Keratinocyte (primary cell): Measurements from ENCODE around the gene MCF2L2. TPM values are rescaled to one million over a fixed set of nuclear protein-coding genes. Genes with fewer than 3 reads are reported as not detected.

Experiments used
- DNase-seq: peaks from one replicate; pipeline ENCODE4 v3.0.0-alpha.2; 2011; ENCODE audit warnings: low read depth, missing footprints, low spot score
- FAIRE-seq: peaks from 2 replicates; lab custom pipeline; 2011; peaks lifted over from hg19 to GRCh38; lab: Jason Lieb, UNC
- H2AFZ ChIP-seq: 2 replicates; pipeline ENCODE4 v1.6.0; 2012; ENCODE audit warnings: low read length, control low read depth, inconsistent platforms; ENCODE audit not compliant: control insufficient read depth
- H3K27ac ChIP-seq: 2 replicates; pipeline ENCODE4 v1.5.1; 2011; ENCODE audit warnings: low read length; ENCODE audit not compliant: control insufficient read depth, insufficient read depth
- H3K27me3 ChIP-seq: 3 replicates; pipeline ENCODE4 v1.6.0; 2011; ENCODE audit warnings: low read length; ENCODE audit not compliant: control insufficient read depth, insufficient read depth; ENCODE audit errors: extremely low read depth
- H3K36me3 ChIP-seq, 2 experiments: 2 replicates in 1 of 2; 3 replicates in 1 of 2; pipeline ENCODE4 v1.5.1; 2011; ENCODE audit warnings: low read length in 2 of 2, mild to moderate bottlenecking in 1 of 2; ENCODE audit not compliant: control insufficient read depth in 2 of 2, insufficient read depth in 2 of 2; ENCODE audit errors: extremely low read depth in 1 of 2
- H3K4me1 ChIP-seq: 3 replicates; pipeline ENCODE4 v1.5.1; 2011; ENCODE audit warnings: low read length; ENCODE audit not compliant: control insufficient read depth, insufficient read depth; ENCODE audit errors: extremely low read depth
- H3K4me2 ChIP-seq: 3 replicates; pipeline ENCODE4 v1.6.0; 2011; ENCODE audit warnings: low read depth, low read length; ENCODE audit not compliant: control insufficient read depth, insufficient read depth; ENCODE audit errors: extremely low read depth
- H3K4me3 ChIP-seq, 3 experiments: fragments of 200-600 bp in 1 of 3; sonication (generic) in 1 of 3; 2 replicates in 2 of 3; 3 replicates in 1 of 3; pipeline ENCODE4 v1.5.1; 2011 to 2016; ENCODE audit warnings: low read length in 3 of 3, mild to moderate bottlenecking in 3 of 3, control low read depth in 2 of 3, inconsistent platforms in 1 of 3, low read depth in 1 of 3, mixed read lengths in 1 of 3, mixed run types in 1 of 3, moderate library complexity in 1 of 3; ENCODE audit not compliant: control insufficient read depth in 2 of 3, insufficient read depth in 2 of 3; ENCODE audit errors: extremely low read depth in 1 of 3
- H3K79me2 ChIP-seq: 2 replicates; pipeline ENCODE4 v1.6.0; 2012; ENCODE audit warnings: low read length; ENCODE audit not compliant: control insufficient read depth, insufficient read depth
- H3K9ac ChIP-seq: 3 replicates; pipeline ENCODE4 v1.6.0; 2011; ENCODE audit warnings: low read length; ENCODE audit not compliant: control insufficient read depth, insufficient read depth; ENCODE audit errors: extremely low read depth
- H3K9me1 ChIP-seq: 3 replicates; pipeline ENCODE4 v1.6.0; 2011; ENCODE audit warnings: low read length; ENCODE audit not compliant: control insufficient read depth, insufficient read depth; ENCODE audit errors: extremely low read depth
- H3K9me3 ChIP-seq: 2 replicates; pipeline ENCODE4 v1.5.1; 2012; ENCODE audit warnings: low read depth, low read length; ENCODE audit not compliant: control insufficient read depth
- H4K20me1 ChIP-seq: 3 replicates; pipeline ENCODE4 v1.6.0; 2011; ENCODE audit warnings: low read length; ENCODE audit not compliant: control insufficient read depth, insufficient read depth; ENCODE audit errors: extremely low read depth
- CTCF ChIP-seq, 3 experiments: IDR thresholded peaks in 1 of 3; conservative IDR thresholded peaks in 1 of 3; optimal IDR thresholded peaks in 1 of 3; 2 replicates in 2 of 3; 3 replicates in 1 of 3; pipeline versions ENCODE3 to v1.5.1; 2011; ENCODE audit warnings: low read length in 3 of 3, mild to moderate bottlenecking in 3 of 3, moderate library complexity in 2 of 3, control low read depth in 1 of 3, inconsistent platforms in 1 of 3; ENCODE audit not compliant: insufficient read depth in 2 of 3; ENCODE audit errors: extremely low read depth in 1 of 3
- EZH2 ChIP-seq: IDR thresholded peaks from one replicate; pipeline ENCODE4 v1.6.1; 2012; ENCODE audit warnings: inconsistent platforms, mild to moderate bottlenecking, low read length, moderate library complexity
- dilution Hi-C: fragments of 300-500 bp; cut with MboI; formaldehyde crosslinking; loops from one replicate; pipeline ENCODE4 v1.7.0; 2020; ENCODE audit warnings: low sequenced_read_pairs; ENCODE audit not compliant: extremely low pct_ligation_motif_present
- polyA plus RNA-seq, 5 experiments: library from polyadenylated mRNA; depleted of rRNA in 3 of 5; stranded (reverse) in 3 of 5; stranded (forward) in 1 of 5; unstranded in 1 of 5; fragments of >200 nt; gene quantifications; 1 replicate in 1 of 5; 2 replicates in 3 of 5; 3 replicates in 1 of 5; pipeline versions ENCODE4 v1.2.1 to v1.2.3, GENCODE V29; 2011 to 2012; ENCODE audit warnings: missing spikeins in 2 of 5, low read depth in 1 of 5, low replicate concordance in 1 of 5

Gene MCF2L2
- polyA plus RNA-seq, 1 donor (not counting 4 experiments of a cell fraction or from before 2014, with no cell fraction given), result 0.26 TPM

- peaks cover 42% of the 10 kb centered on the region for H3K79me2 ChIP-seq
- peak overlapping the region in 2 of 3 experiments; percentile 66 to 72 for H3K4me3 ChIP-seq
- FAIRE-seq (peak; percentile 57), DNase-seq (no peak)
- H3K9me3 ChIP-seq, result no peaks in the 10 kb centered on the region
- no peaks in the 10 kb centered on the region for H4K20me1 ChIP-seq
- TF ChIP-seq EZH2, result no peak
- TF ChIP-seq CTCF (optimal IDR thresholded peaks at IDR 0.05 in 1 of 3, IDR thresholded peaks at IDR 0.05 in 1 of 3, conservative IDR thresholded peaks at IDR 0.05 in 1 of 3; ENCODE audit: extremely low read depth in 1 of 3, insufficient read depth in 2 of 3, low read length in 3 of 3), result peak in 1 of 3 experiments; percentile 17
- no peak overlapping the region for H2AFZ ChIP-seq
- no peaks in the 10 kb centered on the region for H3K9me1 ChIP-seq
- dilution Hi-C loops, result no loop called here
- H3K9ac ChIP-seq, result peak overlapping the region; percentile 96
- peak overlapping the region; percentile 91 for H3K4me2 ChIP-seq
- peaks cover 0 to 2% of the 10 kb centered on the region in 2 experiments for H3K36me3 ChIP-seq
- no peaks in the 10 kb centered on the region for H3K27me3 ChIP-seq
- H3K27ac ChIP-seq, result peak overlapping the region; percentile 94
- H3K4me1 ChIP-seq, result peaks cover 19% of the 10 kb centered on the region
These were observed 176.2 kb downstream of the MCF2L2 start for GRCh38 chr3:183252118-183252782.

- Histone ChIP-seq H3K9ac (no peak overlapping the region), H4K20me1 (no peaks in the 10 kb centered on the region), H3K4me3 (no peak overlapping the region), H3K27me3 (no peaks in the 10 kb centered on the region), H3K36me3 (no peaks in the 10 kb centered on the region), H3K9me1 (no peaks in the 10 kb centered on the region), H3K9me3 (no peaks in the 10 kb centered on the region), H3K4me2 (no peak overlapping the region), H3K27ac (no peak overlapping the region), H3K79me2 (peaks cover 11% of the 10 kb centered on the region), H3K4me1 (peaks cover 10% of the 10 kb centered on the region), H2AFZ (no peak overlapping the region)
- FAIRE-seq, result no peak
- TF ChIP-seq EZH2 (no peak), CTCF (optimal IDR thresholded peaks at IDR 0.05 in 1 of 3, IDR thresholded peaks at IDR 0.05 in 1 of 3, conservative IDR thresholded peaks at IDR 0.05 in 1 of 3; ENCODE audit: extremely low read depth in 1 of 3, insufficient read depth in 2 of 3, low read length in 3 of 3) (no peak)
- dilution Hi-C loops, result no loop called here
- no peak for DNase-seq
These were observed 179.3 kb downstream of the MCF2L2 start for GRCh38 chr3:183249006-183249718.
